ENCODE data around the gene RAB25. TPM values are rescaled to one million over a fixed set of nuclear protein-coding genes. Genes with fewer than 3 reads are reported as not detected.

Gene RAB25
- total RNA-seq, 3 donors from 2014 or later (not counting 1 experiment from before 2014, with no cell fraction given): 0.82 TPM; not detected in 2

DNA sequence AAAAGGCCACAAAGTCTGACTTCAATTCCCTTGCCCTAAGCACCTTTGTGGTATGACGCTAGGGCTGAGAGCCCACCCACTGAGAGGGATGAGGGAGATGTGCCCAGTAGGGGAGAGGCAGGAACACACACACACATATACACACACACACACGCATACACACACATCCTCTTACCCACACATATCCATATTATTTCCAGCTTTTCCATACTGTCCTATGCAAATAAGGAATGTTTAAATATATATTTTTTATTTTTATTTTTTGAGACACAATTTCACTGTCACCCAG lies 3.0 kb downstream of the RAB25 start:
- intact Hi-C loops (cut with micrococcal nuclease): no loop called here
- no peaks in the 10 kb centered on the region for H3K36me3 Mint-ChIP-seq
- H3K27ac ChIP-seq (ENCODE audit: low read length): no peak overlapping the region
- no peak overlapping the region for H3K4me3 ChIP-seq (ENCODE audit: low read length)
- peaks cover 0 to 14% of the 10 kb centered on the region in 2 donors for H3K4me1 Mint-ChIP-seq
- H3K27ac Mint-ChIP-seq: no peak overlapping the region
- no peak overlapping the region for H3K4me3 Mint-ChIP-seq
- no peaks in the 10 kb centered on the region for H3K27me3 ChIP-seq (ENCODE audit: control insufficient read depth, insufficient read depth, low read length)
- DNase-seq (no peak), ATAC-seq (no peak)
- H3K27me3 Mint-ChIP-seq (ENCODE audit: low read depth in 2 of 2): no peaks in the 10 kb centered on the region
- no peaks in the 10 kb centered on the region for H3K9me3 Mint-ChIP-seq
- TF ChIP-seq, protein P1, sequence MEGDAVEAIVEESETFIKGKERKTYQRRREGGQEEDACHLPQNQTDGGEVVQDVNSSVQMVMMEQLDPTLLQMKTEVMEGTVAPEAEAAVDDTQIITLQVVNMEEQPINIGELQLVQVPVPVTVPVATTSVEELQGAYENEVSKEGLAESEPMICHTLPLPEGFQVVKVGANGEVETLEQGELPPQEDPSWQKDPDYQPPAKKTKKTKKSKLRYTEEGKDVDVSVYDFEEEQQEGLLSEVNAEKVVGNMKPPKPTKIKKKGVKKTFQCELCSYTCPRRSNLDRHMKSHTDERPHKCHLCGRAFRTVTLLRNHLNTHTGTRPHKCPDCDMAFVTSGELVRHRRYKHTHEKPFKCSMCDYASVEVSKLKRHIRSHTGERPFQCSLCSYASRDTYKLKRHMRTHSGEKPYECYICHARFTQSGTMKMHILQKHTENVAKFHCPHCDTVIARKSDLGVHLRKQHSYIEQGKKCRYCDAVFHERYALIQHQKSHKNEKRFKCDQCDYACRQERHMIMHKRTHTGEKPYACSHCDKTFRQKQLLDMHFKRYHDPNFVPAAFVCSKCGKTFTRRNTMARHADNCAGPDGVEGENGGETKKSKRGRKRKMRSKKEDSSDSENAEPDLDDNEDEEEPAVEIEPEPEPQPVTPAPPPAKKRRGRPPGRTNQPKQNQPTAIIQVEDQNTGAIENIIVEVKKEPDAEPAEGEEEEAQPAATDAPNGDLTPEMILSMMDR (IDR thresholded peaks at IDR 0.05): no peak
- H3K36me3 ChIP-seq (ENCODE audit: control insufficient read depth, insufficient read depth, low read length): no peaks in the 10 kb centered on the region
- WGBS (ENCODE audit: insufficient coverage): no CpG with 5 or more reads among the region's 2 CpGs
- H3K4me1 ChIP-seq (ENCODE audit: control insufficient read depth, insufficient read depth, low read length): no peaks in the 10 kb centered on the region
- H3K9me3 ChIP-seq (ENCODE audit: control insufficient read depth, insufficient read depth, low read length): no peaks in the 10 kb centered on the region

DNA sequence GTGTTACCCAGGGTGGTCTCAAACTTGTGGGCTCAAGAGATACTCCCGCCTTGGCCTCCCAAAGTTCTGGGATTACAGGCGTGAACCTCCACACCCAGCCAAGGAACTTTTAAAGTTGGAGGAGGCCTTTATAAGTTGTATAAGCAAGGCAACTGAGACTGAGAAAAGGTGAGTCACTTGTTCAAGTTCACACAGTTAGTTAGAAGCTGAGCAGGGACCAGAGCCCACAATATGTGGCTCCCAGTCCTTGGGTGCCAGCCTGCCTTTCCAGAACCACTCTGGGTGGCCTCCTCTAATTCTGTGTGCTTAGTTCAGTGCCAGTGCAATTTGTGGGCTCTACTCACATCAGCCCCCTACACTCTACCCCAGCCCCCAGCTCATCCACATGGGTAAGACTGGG lies 3.7 kb downstream of the RAB25 start:
- Histone ChIP-seq H3K9me3 (ENCODE audit: control insufficient read depth, insufficient read depth, low read length) (no peaks in the 10 kb centered on the region), H3K27ac (ENCODE audit: low read length) (no peak overlapping the region), H3K27me3 (ENCODE audit: control insufficient read depth, insufficient read depth, low read length) (no peaks in the 10 kb centered on the region), H3K4me3 (ENCODE audit: low read length) (no peak overlapping the region), H3K4me1 (ENCODE audit: control insufficient read depth, insufficient read depth, low read length) (no peaks in the 10 kb centered on the region), H3K36me3 (ENCODE audit: control insufficient read depth, insufficient read depth, low read length) (no peaks in the 10 kb centered on the region)
- Mint-ChIP-seq H3K4me1 (peaks cover 0 to 14% of the 10 kb centered on the region in 2 donors), H3K9me3 (no peaks in the 10 kb centered on the region), H3K4me3 (no peak overlapping the region), H3K36me3 (no peaks in the 10 kb centered on the region), H3K27me3 (ENCODE audit: low read depth in 2 of 2) (no peaks in the 10 kb centered on the region), H3K27ac (no peak overlapping the region)
- 60% methylated on average over 1 of the region's 2 CpGs for WGBS (ENCODE audit: insufficient coverage)
- intact Hi-C loops (cut with micrococcal nuclease): no loop called here
- TF ChIP-seq, protein P1 (IDR thresholded peaks at IDR 0.05): no peak
- DNase-seq (no peak), ATAC-seq (no peak)

DNA sequence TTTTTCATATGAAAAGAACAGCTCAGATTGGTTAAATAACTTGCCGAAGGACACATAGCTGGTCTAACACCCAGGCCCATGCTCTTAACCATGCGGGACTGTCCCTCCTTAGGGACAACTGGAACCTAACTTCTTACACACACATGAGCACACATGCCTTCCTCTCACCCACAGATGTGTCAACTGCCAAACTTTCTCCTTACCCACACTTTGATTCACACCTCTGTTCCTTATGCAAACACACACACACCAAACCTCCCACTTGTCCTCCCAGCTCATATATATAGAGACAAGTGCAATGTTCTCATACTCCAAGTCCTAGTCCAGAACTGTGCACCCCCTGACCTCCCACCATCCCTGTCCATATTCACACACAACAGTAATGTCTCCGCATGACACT lies 4.3 kb downstream of the RAB25 start:
- Histone ChIP-seq H3K4me3 (ENCODE audit: low read length) (no peak overlapping the region), H3K4me1 (ENCODE audit: control insufficient read depth, insufficient read depth, low read length) (no peaks in the 10 kb centered on the region), H3K27me3 (ENCODE audit: control insufficient read depth, insufficient read depth, low read length) (no peaks in the 10 kb centered on the region), H3K9me3 (ENCODE audit: control insufficient read depth, insufficient read depth, low read length) (no peaks in the 10 kb centered on the region), H3K36me3 (ENCODE audit: control insufficient read depth, insufficient read depth, low read length) (no peaks in the 10 kb centered on the region), H3K27ac (ENCODE audit: low read length) (no peak overlapping the region)
- DNase-seq (no peak), ATAC-seq (peak in 1 of 3 donors; percentile 26)
- intact Hi-C loops (cut with micrococcal nuclease): no loop called here
- H3K27me3 Mint-ChIP-seq (ENCODE audit: low read depth in 2 of 2): no peaks in the 10 kb centered on the region
- TF ChIP-seq, protein P1 (IDR thresholded peaks at IDR 0.05): no peak
- no peaks in the 10 kb centered on the region for H3K9me3 Mint-ChIP-seq
- 75% methylated on average over 3 of the region's 3 CpGs for WGBS (ENCODE audit: insufficient coverage)
- H3K4me1 Mint-ChIP-seq: peaks cover 0 to 14% of the 10 kb centered on the region in 2 donors
- no peak overlapping the region for H3K4me3 Mint-ChIP-seq
- no peaks in the 10 kb centered on the region for H3K36me3 Mint-ChIP-seq
- H3K27ac Mint-ChIP-seq: peak overlapping the region in 1 of 2 donors; percentile 43

GRCh38 chr1:156065871-156066270 lies 4.9 kb downstream of the RAB25 start:
- no peak for DNase-seq
- H3K9me3 ChIP-seq (ENCODE audit: control insufficient read depth, insufficient read depth, low read length): no peaks in the 10 kb centered on the region
- no peak overlapping the region for H3K27ac Mint-ChIP-seq
- no peak overlapping the region for H3K4me3 ChIP-seq (ENCODE audit: low read length)
- H3K27me3 ChIP-seq (ENCODE audit: control insufficient read depth, insufficient read depth, low read length): no peaks in the 10 kb centered on the region
- H3K4me1 ChIP-seq (ENCODE audit: control insufficient read depth, insufficient read depth, low read length): no peaks in the 10 kb centered on the region
- WGBS (ENCODE audit: insufficient coverage): 76% methylated on average over 16 of the region's 16 CpGs
- peaks cover 0 to 4% of the 10 kb centered on the region in 2 donors for H3K27me3 Mint-ChIP-seq (ENCODE audit: low read depth in 2 of 2)
- no peaks in the 10 kb centered on the region for H3K36me3 Mint-ChIP-seq
- ATAC-seq: no peak
- no peaks in the 10 kb centered on the region for H3K36me3 ChIP-seq (ENCODE audit: control insufficient read depth, insufficient read depth, low read length)
- no peaks in the 10 kb centered on the region for H3K9me3 Mint-ChIP-seq
- intact Hi-C loops (cut with micrococcal nuclease): no loop called here
- no peak overlapping the region for H3K4me3 Mint-ChIP-seq
- TF ChIP-seq, protein P1 (IDR thresholded peaks at IDR 0.05): no peak
- H3K27ac ChIP-seq (ENCODE audit: low read length): no peak overlapping the region
- peaks cover 0 to 14% of the 10 kb centered on the region in 2 donors for H3K4me1 Mint-ChIP-seq
